GM21423 (cell line): Measurements from ENCODE around the gene RAB28.
"Not testable (repeated sequence)": the region's sequence is repeated elsewhere in the genome, so short reads cannot be mapped to it uniquely, and the experiment has no call there.

Experiments used
- ATAC-seq: cut with Tn5 transposase; IDR thresholded peaks from one replicate; pipeline ENCODE4 v1.9.1; 2021; ENCODE audit warnings: mild to moderate bottlenecking, moderate library complexity; ENCODE audit not compliant: unreplicated experiment

Gene RAB28

GRCh38 chr4:13452927-13453579 is 31.1 kb downstream of the RAB28 start:
- no peak for ATAC-seq

GRCh38 chr4:13449590-13449989 is 34.5 kb downstream of the RAB28 start:
- no peak for ATAC-seq

DNA sequence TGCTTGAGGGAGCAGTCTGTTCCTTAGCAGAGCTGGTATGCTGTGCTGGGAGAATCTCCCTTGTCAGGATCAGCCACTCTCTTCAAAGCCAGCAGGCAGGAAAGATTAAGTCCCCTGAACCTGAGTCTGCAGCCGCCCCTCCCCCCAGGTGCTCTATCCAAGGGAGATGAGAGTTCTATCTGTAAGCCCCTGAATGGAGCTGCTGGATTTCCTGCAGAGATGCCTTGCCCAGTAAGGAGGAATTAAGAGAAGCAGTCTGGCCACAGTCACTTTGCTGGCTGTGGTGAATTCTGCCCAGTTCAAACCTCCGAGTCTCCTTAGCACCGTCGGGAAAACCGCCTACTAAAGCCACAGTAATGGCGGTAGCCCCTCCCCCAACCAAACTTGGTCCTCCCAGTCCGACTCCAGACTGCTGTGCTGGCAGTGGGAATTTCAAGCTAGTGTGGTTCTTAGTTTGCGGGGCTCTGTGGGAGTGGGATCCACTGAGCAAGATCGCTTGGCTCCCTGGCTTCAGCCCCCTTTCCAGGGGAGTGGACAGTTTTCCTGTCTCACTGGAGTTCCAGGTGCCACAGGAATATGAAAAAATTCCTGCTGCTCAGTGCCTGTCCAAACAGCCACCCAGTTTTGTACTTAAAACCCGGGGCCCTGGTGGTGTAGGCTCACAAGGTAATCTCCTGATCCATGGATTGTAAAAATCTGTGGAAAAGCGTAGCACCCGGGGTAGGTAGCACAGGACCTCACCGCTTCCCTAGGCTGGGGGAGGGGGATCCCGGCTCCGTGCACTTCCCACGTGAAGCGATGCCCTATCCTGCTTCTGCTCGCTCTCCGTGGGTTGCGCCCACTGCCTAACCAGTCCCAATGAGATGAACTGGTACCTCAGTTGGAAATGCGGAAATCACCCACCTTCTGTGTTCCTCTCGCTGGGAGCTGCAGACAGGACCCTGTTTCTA is 38.0 kb downstream of the RAB28 start:
- ATAC-seq, result no peak

DNA sequence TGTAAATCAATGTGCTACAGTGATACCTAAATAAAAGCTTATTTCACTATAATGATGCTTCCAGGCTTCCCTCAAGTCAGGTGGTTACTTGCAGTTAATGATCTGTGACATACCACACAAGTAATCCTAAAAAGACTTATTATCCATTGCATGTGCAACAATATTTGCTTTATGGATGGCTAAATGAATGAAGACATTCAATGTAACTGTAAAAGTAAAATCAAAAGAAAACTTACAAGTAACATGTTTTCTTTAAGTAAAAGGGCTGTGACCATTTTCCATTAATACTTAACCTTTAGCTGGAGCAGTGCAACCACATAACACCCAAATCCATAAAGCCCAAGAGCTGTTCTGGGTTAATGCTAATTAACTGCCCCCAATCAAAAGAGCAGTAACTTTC is 42.6 kb downstream of the RAB28 start:
- no peak for ATAC-seq

DNA sequence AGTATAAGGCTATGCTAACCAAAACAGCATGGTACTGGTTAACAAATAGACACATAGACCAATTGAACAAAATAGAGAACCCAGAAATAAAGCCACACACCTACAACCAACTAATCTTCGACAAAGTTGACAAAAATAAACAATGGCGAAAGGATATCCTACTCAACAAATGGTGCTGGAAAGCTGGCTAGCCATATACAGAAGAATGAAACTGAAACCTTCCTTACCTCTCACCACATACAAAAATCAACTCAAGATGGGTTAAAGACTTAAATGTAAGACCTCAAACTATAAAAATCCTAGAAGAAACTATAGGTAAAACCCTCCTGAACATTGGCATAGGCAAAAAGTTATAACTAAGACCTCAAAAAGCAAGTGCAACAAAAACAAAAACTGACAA is 47.2 kb downstream of the RAB28 start:
- no peak for ATAC-seq

GRCh38 chr4:13432453-13432852 is 51.7 kb downstream of the RAB28 start:
- no peak for ATAC-seq

DNA sequence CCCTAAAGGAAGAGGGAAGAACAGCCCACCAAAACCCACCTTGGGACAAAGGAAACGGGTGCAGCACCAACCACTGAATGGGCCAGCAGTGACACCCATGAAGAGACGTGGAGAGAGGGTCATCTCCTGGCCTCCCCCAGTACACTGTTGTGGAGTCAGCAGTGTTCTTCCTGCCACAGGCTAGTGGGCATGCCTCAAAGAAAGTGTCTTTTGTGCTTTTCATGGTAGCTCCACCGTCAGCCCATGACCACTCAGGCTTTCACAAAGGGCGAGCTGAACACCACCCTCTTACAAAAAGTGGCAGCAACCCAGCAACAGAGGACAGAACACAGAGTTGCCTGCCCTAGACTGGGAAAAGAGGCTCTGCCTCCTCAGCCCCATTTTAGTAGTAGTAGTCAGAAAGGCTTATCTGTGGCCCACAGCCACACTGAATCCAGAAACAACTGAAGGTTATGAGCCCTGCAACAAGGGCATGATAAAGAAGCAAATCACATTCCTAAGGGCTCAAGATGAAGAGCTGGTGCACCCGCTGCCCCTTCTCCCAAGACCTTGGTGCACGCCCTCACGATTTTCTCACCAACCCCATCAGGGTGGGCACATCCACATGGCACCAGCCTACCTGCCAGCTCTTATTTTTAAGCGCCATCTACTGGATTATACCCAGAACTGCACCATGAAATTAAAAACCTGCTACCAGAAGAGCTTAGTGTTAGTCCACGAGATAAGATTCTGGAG is 53.1 kb downstream of the RAB28 start:
- no peak for ATAC-seq

GRCh38 chr4:13427599-13428325 is 56.4 kb downstream of the RAB28 start:
- no peak for ATAC-seq

- ATAC-seq, result no peak
Observed at GRCh38 chr4:13415068-13415785, 68.9 kb downstream of the RAB28 start.

- no peak for ATAC-seq
Observed at GRCh38 chr4:13413729-13414437, 70.3 kb downstream of the RAB28 start.

GRCh38 chr4:13411942-13412341 is 72.2 kb downstream of the RAB28 start:
- no peak for ATAC-seq

DNA sequence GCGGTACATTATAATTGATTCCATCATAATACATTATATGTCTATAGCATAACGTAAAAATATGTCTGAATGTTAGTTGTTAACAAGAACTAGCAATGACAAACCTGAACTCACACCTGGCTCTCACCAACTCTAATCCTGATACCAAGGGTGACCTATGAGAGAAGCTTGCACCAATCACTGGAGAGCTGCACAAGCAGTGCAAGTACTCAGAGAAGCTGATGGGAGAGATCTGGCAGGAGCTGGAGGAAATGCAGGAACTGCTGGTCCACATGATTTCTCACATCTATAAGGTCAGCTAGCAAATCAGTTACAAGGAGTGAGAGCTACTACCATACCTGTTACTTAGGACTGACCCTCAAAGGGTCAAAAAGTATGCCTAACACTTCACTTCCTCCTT is 74.8 kb downstream of the RAB28 start:
- no peak for ATAC-seq

DNA sequence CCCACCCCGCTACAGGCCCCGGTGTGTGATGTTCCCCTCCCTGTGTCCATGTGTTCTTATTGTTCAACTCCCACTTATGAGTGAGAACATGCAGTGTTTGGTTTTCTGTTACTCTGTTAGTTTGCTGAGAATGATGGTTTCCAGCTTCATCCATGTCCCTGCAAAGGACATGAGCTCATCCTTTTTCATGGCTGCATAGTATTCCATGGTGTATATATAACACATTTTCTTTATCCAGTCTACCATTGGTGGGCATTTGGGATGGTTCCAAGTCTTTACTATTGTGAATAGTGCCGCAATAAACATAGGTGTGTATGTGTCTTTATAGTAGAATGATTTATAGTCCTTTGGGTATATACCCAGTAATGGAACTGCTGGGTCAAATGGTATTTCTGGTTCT is 78.0 kb downstream of the RAB28 start:
- not testable (repeated sequence) for ATAC-seq

DNA sequence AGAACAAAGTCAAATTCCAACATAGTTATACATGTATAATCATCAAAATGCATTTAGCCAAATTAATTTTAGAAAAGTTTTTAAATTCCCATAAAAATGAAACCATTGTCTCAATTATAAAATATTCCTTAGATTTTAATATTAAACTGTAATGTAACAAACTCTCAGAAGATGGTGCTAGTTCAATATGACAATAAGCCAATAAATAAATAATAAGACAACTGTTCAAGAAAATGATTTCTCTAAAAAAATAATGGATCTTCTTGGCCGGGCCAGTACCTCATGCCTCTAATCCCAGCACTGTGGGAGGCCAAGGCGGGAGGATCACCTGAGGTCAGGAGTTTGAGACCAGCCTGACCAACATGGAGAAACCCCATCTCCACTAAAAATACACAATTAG is 80.3 kb downstream of the RAB28 start:
- no peak for ATAC-seq

DNA sequence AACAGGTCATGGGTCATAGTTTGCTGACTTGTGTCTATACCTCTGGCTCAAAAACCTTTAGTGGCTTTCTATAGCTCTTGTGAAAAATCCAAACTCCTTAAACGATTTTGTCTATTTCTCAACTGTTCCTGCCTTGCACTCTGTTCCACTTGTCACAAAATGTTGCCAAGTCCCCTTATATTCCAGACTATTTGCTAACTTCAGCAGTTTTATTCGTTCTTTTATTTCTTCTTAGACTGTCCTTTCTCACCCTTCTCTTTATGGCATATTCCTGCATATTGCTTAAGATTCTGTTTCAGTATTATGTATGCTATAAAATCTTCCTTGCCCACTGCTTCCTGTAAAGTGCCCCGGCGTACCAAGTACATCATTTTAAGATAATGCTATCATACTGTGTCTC is 80.8 kb downstream of the RAB28 start:
- ATAC-seq, result no peak

DNA sequence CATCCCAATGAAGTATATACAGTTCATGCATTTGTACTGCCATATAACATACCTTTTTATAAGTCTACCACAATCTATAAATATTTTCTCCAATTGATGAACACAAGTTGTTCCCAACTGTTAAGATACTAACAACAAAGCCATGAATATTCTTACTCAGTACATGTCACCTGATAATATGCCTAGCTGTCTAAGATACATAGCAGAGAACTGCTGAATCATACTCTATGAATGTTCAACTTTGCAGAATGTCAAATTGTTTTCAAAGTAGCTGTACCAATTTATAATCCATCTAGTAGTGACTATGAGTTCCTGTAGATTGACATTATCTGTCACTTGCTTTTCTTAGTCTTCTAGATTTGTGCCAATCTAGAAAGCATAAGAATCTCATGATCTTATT is 84.9 kb downstream of the RAB28 start:
- ATAC-seq, result no peak

- ATAC-seq, result no peak
Observed at GRCh38 chr4:13396161-13396560, 88.0 kb downstream of the RAB28 start.

DNA sequence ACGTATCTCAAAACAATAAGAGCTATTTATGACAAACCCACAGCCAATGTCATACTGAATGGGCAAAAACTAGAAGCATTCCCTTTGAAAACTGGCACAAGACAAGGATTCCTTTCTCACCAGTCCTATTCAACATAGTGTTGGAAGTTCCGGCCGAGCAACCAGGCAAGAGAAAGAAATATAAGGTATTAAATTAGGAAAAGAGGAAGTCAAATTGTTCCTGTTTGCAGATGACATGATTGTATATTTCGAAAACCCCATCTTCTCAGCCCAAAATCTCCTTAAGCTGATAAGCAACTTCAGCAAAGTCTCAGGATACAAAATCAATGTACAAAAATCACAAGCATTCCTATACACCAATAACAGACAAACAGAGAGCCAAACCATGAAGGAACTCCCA is 94.2 kb downstream of the RAB28 start:
- ATAC-seq, result not testable (repeated sequence)

DNA sequence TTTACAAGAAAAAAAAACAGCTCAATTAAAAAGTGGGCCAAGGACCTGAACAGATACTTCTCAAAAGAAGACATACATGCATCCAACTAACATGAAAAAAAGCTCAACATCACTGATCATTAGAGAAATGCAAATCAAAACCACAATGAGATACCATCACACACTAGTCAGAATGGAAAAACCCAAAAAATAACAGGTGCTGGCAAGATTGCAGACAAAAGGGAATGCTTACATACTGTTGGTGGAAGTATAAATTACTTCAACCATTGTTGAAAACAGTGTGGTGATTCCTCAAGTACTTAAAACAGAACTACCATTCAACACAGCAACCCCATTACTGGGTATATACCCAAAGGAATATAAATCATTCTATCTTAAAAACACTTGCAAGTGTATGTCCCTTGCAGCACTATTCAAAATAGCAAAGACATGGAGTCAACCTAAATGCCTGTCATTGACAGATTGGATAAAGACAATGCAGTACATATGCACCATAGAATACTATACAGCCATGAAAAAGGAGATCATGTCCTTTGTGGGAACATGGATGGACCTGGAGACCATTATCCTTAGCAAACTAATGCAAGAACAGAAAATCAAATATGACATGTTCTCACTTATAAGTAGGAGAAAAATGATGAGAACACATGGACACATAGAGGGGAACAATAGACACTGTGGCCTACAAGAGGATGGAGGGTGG is 97.6 kb downstream of the RAB28 start:
- ATAC-seq, result peak; percentile 78
